Mucosa of stomach (tissue), 1 donor: Measurements from ENCODE around the gene CACNA1E.
"Not testable (repeated sequence)": the region's sequence is repeated elsewhere in the genome, so short reads cannot be mapped to it uniquely, and the experiment has no call there.

Experiments
- H3K27me3 ChIP-seq: one replicate; pipeline ENCODE4 v1.7.0; 2013; ENCODE audit warnings: mild to moderate bottlenecking, low read length; ENCODE audit not compliant: control insufficient read depth, insufficient read depth
- H3K36me3 ChIP-seq: one replicate; pipeline ENCODE4 v1.7.0; 2013; ENCODE audit warnings: low read length; ENCODE audit not compliant: control insufficient read depth, insufficient read depth
- H3K4me1 ChIP-seq: one replicate; pipeline ENCODE4 v1.7.0; 2013; ENCODE audit warnings: mild to moderate bottlenecking, low read length; ENCODE audit not compliant: control insufficient read depth, insufficient read depth
- H3K4me3 ChIP-seq: one replicate; pipeline ENCODE4 v1.7.0; 2013; ENCODE audit warnings: low read length
- H3K9ac ChIP-seq: one replicate; pipeline ENCODE4 v1.7.0; 2013; ENCODE audit warnings: mild to moderate bottlenecking, low read length, moderate library complexity
- H3K9me3 ChIP-seq: one replicate; pipeline ENCODE4 v1.7.0; 2013; ENCODE audit warnings: mild to moderate bottlenecking, low read length, moderate library complexity; ENCODE audit not compliant: control insufficient read depth
- donor health status: Pancreatic carcinoma.

The CACNA1E gene

DNA sequence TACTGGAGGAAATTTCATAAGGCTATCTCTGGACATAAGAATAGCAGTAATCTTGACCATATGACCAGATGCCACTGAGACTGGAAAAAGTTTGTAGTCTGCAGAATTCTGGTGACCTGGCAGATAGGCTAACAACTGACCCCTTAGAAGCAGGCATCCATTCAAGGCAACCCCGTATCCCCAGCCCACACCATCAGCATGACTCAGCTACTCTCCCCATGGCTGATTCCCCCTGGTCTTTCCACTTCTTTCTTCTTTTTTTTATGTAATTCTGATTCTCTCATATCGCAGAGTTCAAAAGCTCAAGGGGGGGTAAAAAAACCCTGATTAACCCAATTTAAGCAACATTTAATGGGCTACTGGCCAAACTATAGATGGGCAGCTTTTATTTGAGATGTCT lies 335.1 kb downstream of the CACNA1E start:
- no peaks in the 10 kb centered on the region for H3K27me3 ChIP-seq
- no peaks in the 10 kb centered on the region for H3K4me1 ChIP-seq
- no peak overlapping the region for H3K9ac ChIP-seq
- H3K36me3 ChIP-seq, result no peaks in the 10 kb centered on the region
- H3K4me3 ChIP-seq, result no peak overlapping the region
- H3K9me3 ChIP-seq, result no peaks in the 10 kb centered on the region

DNA sequence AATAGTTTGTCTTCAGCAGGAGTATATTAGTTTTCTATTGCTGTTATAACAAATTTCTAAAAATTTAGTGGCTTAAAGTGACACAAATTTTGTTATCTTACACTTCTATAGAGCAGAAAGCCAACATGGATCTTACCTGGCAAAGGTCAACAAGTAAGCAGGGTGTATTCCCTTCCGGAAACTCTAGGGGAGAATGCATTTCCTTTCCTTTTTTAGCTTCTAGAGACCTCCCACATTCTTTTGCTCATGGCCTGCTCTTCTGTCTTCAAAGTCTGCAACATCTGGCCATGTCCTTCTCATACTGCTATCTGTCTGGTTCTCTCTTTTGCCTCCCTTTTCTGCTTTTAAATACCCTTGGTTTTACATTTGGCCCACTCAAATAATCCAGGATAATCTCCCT lies 335.6 kb downstream of the CACNA1E start:
- H3K4me3 ChIP-seq, result no peak overlapping the region
- H3K9me3 ChIP-seq, result no peaks in the 10 kb centered on the region
- H3K27me3 ChIP-seq, result no peaks in the 10 kb centered on the region
- H3K9ac ChIP-seq, result no peak overlapping the region
- no peaks in the 10 kb centered on the region for H3K4me1 ChIP-seq
- H3K36me3 ChIP-seq, result no peaks in the 10 kb centered on the region

DNA sequence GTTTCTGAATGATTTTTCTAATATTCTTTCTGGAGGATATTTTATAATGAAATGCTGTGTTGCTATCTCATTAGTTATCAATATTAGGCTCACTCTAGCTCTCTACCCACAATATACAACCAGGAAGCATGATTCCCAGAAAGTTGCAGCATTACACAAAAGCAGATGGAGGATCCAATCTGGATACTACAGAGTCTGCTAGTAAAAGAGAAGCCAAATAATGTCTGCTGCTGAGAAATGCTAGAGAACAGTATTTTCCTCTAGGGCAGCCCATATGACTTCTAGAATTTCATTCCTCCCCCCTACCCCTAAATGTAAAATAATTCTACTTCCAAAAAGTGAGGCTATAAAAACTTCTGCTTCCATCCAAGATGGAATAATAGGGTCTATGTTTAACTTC lies 338.4 kb downstream of the CACNA1E start:
- H3K9ac ChIP-seq, result no peak overlapping the region
- no peaks in the 10 kb centered on the region for H3K4me1 ChIP-seq
- no peaks in the 10 kb centered on the region for H3K27me3 ChIP-seq
- H3K9me3 ChIP-seq, result no peaks in the 10 kb centered on the region
- H3K36me3 ChIP-seq, result no peaks in the 10 kb centered on the region
- no peak overlapping the region for H3K4me3 ChIP-seq

DNA sequence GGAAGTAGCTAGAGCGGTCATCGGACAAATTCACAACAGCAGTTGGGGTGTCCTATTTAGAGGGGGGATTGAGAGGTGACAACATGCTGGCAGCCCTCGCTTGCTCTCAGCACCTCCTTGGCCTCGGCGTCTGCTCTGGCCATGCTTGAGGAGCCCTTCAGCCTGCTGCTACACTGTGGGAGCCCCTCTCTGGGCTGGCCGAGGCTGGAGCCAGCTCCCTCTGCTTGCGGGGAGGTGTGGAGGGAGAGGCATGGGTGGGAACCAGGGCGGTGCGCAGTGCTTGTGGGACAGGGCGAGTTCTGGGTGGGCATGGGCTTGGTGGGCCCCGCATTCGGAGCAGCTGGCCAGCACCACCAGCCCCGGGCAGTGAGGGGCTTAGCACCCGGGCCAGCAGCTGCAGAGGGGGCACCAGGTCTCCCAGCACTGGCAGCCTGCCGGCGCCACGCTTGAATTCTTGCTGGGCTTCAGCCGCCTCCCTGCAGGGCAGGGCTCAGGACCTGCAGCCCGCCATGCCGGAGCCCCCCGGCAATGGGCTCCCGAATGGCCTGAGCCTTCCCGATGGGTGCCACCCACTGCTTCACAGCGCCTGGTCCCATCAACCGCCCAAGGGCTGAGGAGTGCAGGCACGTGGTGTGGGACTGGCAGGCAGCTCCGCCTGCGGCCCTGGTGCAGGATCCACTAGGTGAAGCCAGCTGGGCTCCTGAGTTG lies 349.0 kb downstream of the CACNA1E start:
- not testable (repeated sequence) for H3K4me1 ChIP-seq, H3K27me3 ChIP-seq, H3K4me3 ChIP-seq, H3K36me3 ChIP-seq, H3K9me3 ChIP-seq, H3K9ac ChIP-seq

DNA sequence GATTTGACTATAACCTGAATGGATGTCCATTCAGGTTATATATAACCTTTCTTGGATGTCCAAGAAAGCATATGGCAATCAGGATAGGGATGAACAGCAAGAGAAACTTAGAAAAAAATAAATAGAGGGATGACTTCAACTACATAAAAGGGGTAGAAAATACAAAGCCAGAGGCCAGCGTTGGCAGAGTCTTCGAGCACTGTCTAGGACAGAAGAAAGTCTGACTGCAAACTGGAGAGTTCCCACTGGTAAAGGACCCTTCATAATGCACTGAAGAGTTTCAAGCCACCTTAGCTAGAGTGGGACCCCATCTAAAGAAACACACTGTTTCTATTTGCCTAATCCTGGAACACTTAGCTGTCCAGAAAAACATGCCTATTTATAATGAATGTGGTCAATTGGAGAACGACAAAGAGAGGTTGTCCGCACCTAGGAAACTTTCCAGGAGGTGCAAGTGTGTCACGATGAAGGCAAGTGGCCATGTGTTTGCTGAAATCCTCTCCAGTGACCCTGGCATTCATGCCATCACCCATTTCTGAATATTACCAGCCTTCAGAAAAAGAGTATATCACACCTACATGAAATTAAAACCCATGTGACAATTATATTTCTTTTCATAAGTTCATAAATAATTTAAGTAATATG lies 362.8 kb downstream of the CACNA1E start:
- Histone ChIP-seq H3K9ac (no peak overlapping the region), H3K27me3 (no peaks in the 10 kb centered on the region), H3K4me1 (no peaks in the 10 kb centered on the region), H3K36me3 (no peaks in the 10 kb centered on the region), H3K9me3 (no peaks in the 10 kb centered on the region), H3K4me3 (no peak overlapping the region)

DNA sequence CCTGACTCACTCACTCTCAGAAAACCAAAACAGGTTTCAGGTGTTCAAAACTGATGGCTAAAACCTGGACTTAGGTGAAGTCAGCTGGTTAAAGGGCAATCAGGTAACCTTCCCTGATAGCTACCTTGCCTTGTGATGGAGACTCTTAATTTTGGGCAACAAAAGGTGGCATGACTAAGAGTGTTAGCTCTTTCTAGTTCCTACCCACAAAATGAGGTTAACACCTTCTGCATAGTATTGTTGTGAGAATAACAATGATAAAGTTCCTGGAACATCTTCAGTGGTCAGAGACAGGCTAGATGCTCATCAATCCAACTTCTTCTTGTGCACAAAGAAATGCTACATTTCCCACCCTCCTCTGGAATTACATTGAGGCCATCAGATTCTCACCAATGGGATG lies 363.4 kb downstream of the CACNA1E start:
- Histone ChIP-seq H3K27me3 (no peaks in the 10 kb centered on the region), H3K9me3 (no peaks in the 10 kb centered on the region), H3K4me1 (no peaks in the 10 kb centered on the region), H3K4me3 (no peak overlapping the region), H3K9ac (no peak overlapping the region), H3K36me3 (no peaks in the 10 kb centered on the region)

DNA sequence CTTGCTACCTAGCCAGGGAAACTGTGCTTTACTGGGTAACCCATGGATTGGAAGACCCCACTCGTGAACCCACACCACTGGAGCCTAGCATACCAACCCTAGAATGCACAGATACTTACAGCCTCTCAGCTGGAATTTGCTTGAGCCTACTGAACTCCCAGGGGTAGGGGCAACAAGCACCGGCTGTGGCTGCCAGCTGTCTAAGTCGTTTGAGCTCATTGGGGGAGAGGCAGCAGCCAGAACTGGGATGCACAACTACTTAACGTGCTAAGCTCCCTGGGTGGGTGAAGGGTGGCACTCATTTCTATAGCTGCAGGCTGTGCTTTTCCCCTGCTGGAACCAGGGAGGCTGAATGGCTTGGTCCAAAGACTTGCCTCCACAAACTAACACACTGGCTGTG lies 365.8 kb downstream of the CACNA1E start:
- no peaks in the 10 kb centered on the region for H3K27me3 ChIP-seq
- no peaks in the 10 kb centered on the region for H3K4me1 ChIP-seq
- no peaks in the 10 kb centered on the region for H3K9me3 ChIP-seq
- no peak overlapping the region for H3K9ac ChIP-seq
- H3K36me3 ChIP-seq, result no peaks in the 10 kb centered on the region
- no peak overlapping the region for H3K4me3 ChIP-seq

DNA sequence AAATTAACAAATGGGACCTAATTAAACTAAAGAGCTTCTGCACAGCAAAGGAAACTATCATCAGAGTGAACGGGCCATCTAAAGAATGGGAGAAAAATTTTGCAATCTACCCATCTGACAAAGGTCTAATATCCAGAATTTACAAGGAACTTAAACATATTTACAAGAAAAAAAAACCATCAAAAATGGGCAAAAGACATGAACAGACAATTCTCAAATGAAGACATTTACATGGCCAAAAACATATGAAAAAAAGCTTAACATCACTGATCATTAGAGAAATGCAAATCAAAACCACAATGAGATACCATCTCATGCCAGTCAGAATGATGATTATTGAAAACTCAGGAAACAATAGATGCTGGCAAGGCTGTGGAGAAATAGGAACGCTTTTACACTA lies 370.9 kb downstream of the CACNA1E start:
- not testable (repeated sequence) for H3K27me3 ChIP-seq, H3K4me1 ChIP-seq, H3K9me3 ChIP-seq, H3K9ac ChIP-seq, H3K4me3 ChIP-seq, H3K36me3 ChIP-seq

DNA sequence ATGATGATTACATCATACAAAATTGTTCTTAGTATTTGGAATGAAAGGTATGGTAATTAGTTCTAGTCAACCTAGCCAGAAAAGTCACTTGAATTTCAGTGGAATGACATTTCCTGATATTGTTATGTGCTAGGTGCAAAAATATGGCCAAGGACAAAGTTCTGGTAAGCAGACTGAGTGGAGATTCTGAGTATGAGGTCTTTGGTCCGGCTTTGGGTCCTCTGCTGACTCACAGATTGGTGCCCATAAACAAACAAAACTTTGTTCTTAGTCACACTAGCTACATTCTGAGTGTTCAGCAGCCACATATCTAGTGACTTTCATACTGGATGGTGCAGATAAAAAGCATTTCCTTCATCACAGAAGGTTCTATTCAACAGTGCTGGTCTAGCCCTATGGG lies 372.1 kb downstream of the CACNA1E start:
- no peak overlapping the region for H3K4me3 ChIP-seq
- no peaks in the 10 kb centered on the region for H3K4me1 ChIP-seq
- H3K27me3 ChIP-seq, result no peaks in the 10 kb centered on the region
- no peak overlapping the region for H3K9ac ChIP-seq
- H3K9me3 ChIP-seq, result no peaks in the 10 kb centered on the region
- H3K36me3 ChIP-seq, result no peaks in the 10 kb centered on the region
